Lung microvascular endothelial cell (primary cell): Measurements from ENCODE around the gene SND1. TPM values are rescaled to one million over a fixed set of nuclear protein-coding genes. Genes with fewer than 3 reads are reported as not detected.

Experiments used
- DNase-seq, 2 donors: peaks; one replicate each; pipeline versions ENCODE4 v3.0.0 to v3.0.0-alpha.2; 2010; ENCODE audit warnings: low read depth in 2 of 2
- total RNA-seq: library from RNA; depleted of rRNA; stranded (reverse); fragments of >200 nt; gene quantifications from 2 replicates; pipeline ENCODE4 v1.2.1, GENCODE V29; 2014

SND1 gene
- total RNA-seq, 1 donor from 2014 or later: 105 TPM

GRCh38 chr7:128017862-128018845, 366.2 kb downstream of the SND1 start:
- peak; percentile 46 to 67 for DNase-seq

GRCh38 chr7:128019288-128019687, 367.3 kb downstream of the SND1 start:
- DNase-seq: no peak

GRCh38 chr7:128020159-128020558, 368.2 kb downstream of the SND1 start:
- DNase-seq: no peak

GRCh38 chr7:128021366-128021765, 369.4 kb downstream of the SND1 start:
- DNase-seq: no peak

- DNase-seq: no peak
These were observed 370.9 kb downstream of the SND1 start for GRCh38 chr7:128022631-128023532.

- no peak for DNase-seq
These were observed 372.2 kb downstream of the SND1 start for GRCh38 chr7:128024151-128024550.

- no peak for DNase-seq
These were observed 373.4 kb downstream of the SND1 start for GRCh38 chr7:128025380-128025779.

GRCh38 chr7:128025819-128026218, 373.8 kb downstream of the SND1 start:
- peak; percentile 11 to 45 for DNase-seq

GRCh38 chr7:128026551-128026950, 374.6 kb downstream of the SND1 start:
- DNase-seq: peak in 1 of 2 donors; percentile 13

GRCh38 chr7:128027485-128027980, 375.5 kb downstream of the SND1 start:
- DNase-seq: no peak

GRCh38 chr7:128029405-128029995, 377.5 kb downstream of the SND1 start:
- DNase-seq: no peak

GRCh38 chr7:128030263-128030653, 378.3 kb downstream of the SND1 start:
- no peak for DNase-seq

- DNase-seq: peak; percentile 54 to 55
These were observed 378.9 kb downstream of the SND1 start, which contains the start of gene LRRC4 for GRCh38 chr7:128030654-128031611. TSS of gene LRRC4 (minus strand) at chr7:128031437. CDS start at chr7:128030640, 797 bp downstream.

- peak; percentile 86 to 91 for DNase-seq
These were observed 380.1 kb downstream of the SND1 start for GRCh38 chr7:128031901-128032604.

GRCh38 chr7:128032605-128033235, 380.7 kb downstream of the SND1 start:
- peak; percentile 15 to 31 for DNase-seq

GRCh38 chr7:128033246-128033645, 381.3 kb downstream of the SND1 start:
- DNase-seq: no peak

- no peak for DNase-seq
These were observed 382.8 kb downstream of the SND1 start for GRCh38 chr7:128034825-128035224.

GRCh38 chr7:128035712-128036111, 383.7 kb downstream of the SND1 start:
- peak; percentile 42 to 66 for DNase-seq
